GM21786 (cell line): ENCODE data around the gene TRAPPC11.
"Not testable (repeated sequence)": the region's sequence is repeated elsewhere in the genome, so short reads cannot be mapped to it uniquely, and the experiment has no call there.

Source experiments
- ATAC-seq: cut with Tn5 transposase; IDR thresholded peaks from one replicate; pipeline ENCODE4 v1.9.1; 2021; ENCODE audit not compliant: unreplicated experiment

TRAPPC11 gene

GRCh38 chr4:183659029-183659871 lies at the start of gene TRAPPC11, which contains the start of gene RWDD4:
Gene TRAPPC11 (plus strand): TSS chr4:183659293. CDS start chr4:183663868, 4,575 bp downstream.
Gene RWDD4 (minus strand): TSS chr4:183659185. CDS start chr4:183658952, 233 bp downstream.
- peak; percentile 99 for ATAC-seq

- ATAC-seq = no peak
Observed at GRCh38 chr4:183610033-183610432, 49.1 kb upstream of the TRAPPC11 start.

- no peak for ATAC-seq
Observed at GRCh38 chr4:183610613-183611012, 48.5 kb upstream of the TRAPPC11 start.

GRCh38 chr4:183611210-183611830 lies 47.8 kb upstream of the TRAPPC11 start:
- no peak for ATAC-seq

GRCh38 chr4:183612329-183613250 lies 46.5 kb upstream of the TRAPPC11 start:
- no peak for ATAC-seq

GRCh38 chr4:183617075-183617474 lies 42.0 kb upstream of the TRAPPC11 start:
- no peak for ATAC-seq

- ATAC-seq = no peak
Observed at GRCh38 chr4:183618681-183619080, 40.4 kb upstream of the TRAPPC11 start.

- ATAC-seq = no peak
Observed at GRCh38 chr4:183620421-183620820, 38.7 kb upstream of the TRAPPC11 start.

- no peak for ATAC-seq
Observed at GRCh38 chr4:183621875-183622274, 37.2 kb upstream of the TRAPPC11 start.

- no peak for ATAC-seq
Observed at GRCh38 chr4:183624548-183624947, 34.5 kb upstream of the TRAPPC11 start.

GRCh38 chr4:183626168-183626567 lies 32.9 kb upstream of the TRAPPC11 start:
- no peak for ATAC-seq

- not testable (repeated sequence) for ATAC-seq
Observed at GRCh38 chr4:183627286-183627685, 31.8 kb upstream of the TRAPPC11 start.

GRCh38 chr4:183627979-183628588 lies 31.0 kb upstream of the TRAPPC11 start:
- no peak for ATAC-seq

GRCh38 chr4:183631577-183632198 lies 27.4 kb upstream of the TRAPPC11 start:
- ATAC-seq = no peak

GRCh38 chr4:183632689-183633088 lies 26.4 kb upstream of the TRAPPC11 start:
- ATAC-seq = no peak

- no peak for ATAC-seq
Observed at GRCh38 chr4:183633476-183634400, 25.4 kb upstream of the TRAPPC11 start.

GRCh38 chr4:183635321-183635720 lies 23.8 kb upstream of the TRAPPC11 start:
- ATAC-seq = no peak

GRCh38 chr4:183635741-183636140 lies 23.4 kb upstream of the TRAPPC11 start:
- no peak for ATAC-seq

- no peak for ATAC-seq
Observed at GRCh38 chr4:183636503-183636902, 22.6 kb upstream of the TRAPPC11 start.
